K562 (cell line): Measurements from ENCODE around the gene NCOA1. TPM values are rescaled to one million over a fixed set of nuclear protein-coding genes. Genes with fewer than 3 reads are reported as not detected.
A peak's percentile ranks its signal among the peaks of the same experiment; 100 is the strongest.

ENCODE experiments used
- ATAC-seq: fragments of 200-7000 bp; cut with Tn5 transposase; 3 replicates; pipeline ENCODE4 v1.9.1; 2020; ENCODE audit warnings: moderate library complexity
- Bru-seq: library from RNA; stranded (reverse); fragments of 400-500 nt; gene quantifications from one replicate; lab custom pipeline; 2021; lab: Mats Ljungman, UMichigan
- BruChase-seq, 2 experiments: library from RNA; stranded (reverse); fragments of 400-500 nt; gene quantifications; one replicate each; lab custom pipeline; 2021; lab: Mats Ljungman, UMichigan
- BruUV-seq: library from RNA; stranded (reverse); fragments of 400-500 nt; replicated peaks from 2 replicates; lab custom pipeline; 2021; lab: Mats Ljungman, UMichigan
- CTCF ChIA-PET: fragments of 300-600 bp; formaldehyde crosslinking; extraction: SDS; loops from one replicate; lab custom pipeline; 2021; ENCODE audit warnings: low intra/inter-chr PET ratio; lab: Yijun Ruan, JAX
- POLR2A ChIA-PET: fragments of 300-600, 350-650 bp; sonication (Branson Sonifier 250); formaldehyde crosslinking; extraction: SDS; loops from one replicate; lab custom pipeline; 2021; ENCODE audit warnings: antibody characterized with exemption, inconsistent platforms; lab: Yijun Ruan, JAX
- DNase-seq, 4 experiments: peaks; one replicate each; pipeline versions ENCODE4 v3.0.0 to v3.0.0-alpha.2; 2011 to 2018; ENCODE audit warnings: low spot score in 3 of 4, mixed read lengths in 3 of 4; ENCODE audit errors: extremely low read depth in 1 of 4
- FAIRE-seq: peaks from 2 replicates; lab custom pipeline; 2011; peaks lifted over from hg19 to GRCh38; lab: Jason Lieb, UNC
- H2AFZ ChIP-seq: 2 replicates; pipeline ENCODE4 v1.6.0; 2011; ENCODE audit warnings: low read depth, low read length, control low read depth, inconsistent platforms
- H3K27ac ChIP-seq: fragments of 200-600 bp; 3 replicates; pipeline ENCODE4 v1.8.0; 2011; ENCODE audit warnings: low read depth, mild to moderate bottlenecking, control low read depth, inconsistent platforms, low read length, moderate library complexity, mixed read lengths; ENCODE audit errors: extremely low read depth
- H3K27me3 ChIP-seq, 2 experiments: fragments of 300-600 bp in 1 of 2; 2 replicates in 1 of 2; 3 replicates in 1 of 2; pipeline versions ENCODE4 v1.6.0 to v1.8.0; 2011; ENCODE audit warnings: inconsistent platforms in 2 of 2, low read length in 2 of 2, mild to moderate bottlenecking in 1 of 2, mixed read lengths in 1 of 2, moderate library complexity in 1 of 2; ENCODE audit not compliant: control insufficient read depth in 2 of 2, insufficient read depth in 2 of 2
- H3K36me3 ChIP-seq: fragments of 300-600 bp; 3 replicates; pipeline ENCODE4 v1.8.0; 2011; ENCODE audit warnings: mild to moderate bottlenecking, low read length, inconsistent platforms; ENCODE audit not compliant: control insufficient read depth, insufficient read depth
- H3K4me1 ChIP-seq, 2 experiments: fragments of 200-600 bp in 1 of 2; replicated peaks in 1 of 2; 2 replicates in 1 of 2; 3 replicates in 1 of 2; pipeline versions ENCODE4 v1.5.1 to v1.8.0; 2011; ENCODE audit warnings: inconsistent platforms in 2 of 2, low read length in 2 of 2, mild to moderate bottlenecking in 1 of 2, mixed read lengths in 1 of 2, moderate library complexity in 1 of 2; ENCODE audit not compliant: control insufficient read depth in 2 of 2, insufficient read depth in 2 of 2
- H3K4me2 ChIP-seq: 2 replicates; pipeline ENCODE4 v1.6.1; 2011; ENCODE audit warnings: low read length, control low read depth, inconsistent platforms, mixed read lengths; ENCODE audit not compliant: insufficient read depth
- H3K4me3 ChIP-seq: fragments of 200-600 bp; sonication (generic), shearing (Covaris generic); 2 replicates; pipeline ENCODE4 v1.5.1; 2016; ENCODE audit warnings: control low read depth, inconsistent platforms
- H3K79me2 ChIP-seq: fragments of 200-600 bp; 3 replicates; pipeline ENCODE4 v1.8.0; 2011; ENCODE audit warnings: low read length, inconsistent platforms; ENCODE audit not compliant: control insufficient read depth, insufficient read depth
- H3K9ac ChIP-seq, 2 experiments: 2 replicates each; pipeline versions ENCODE4 v1.6.0 to v1.6.1; 2011; ENCODE audit warnings: low read depth in 2 of 2, low read length in 2 of 2, control low read depth in 1 of 2, inconsistent platforms in 1 of 2, mild to moderate bottlenecking in 1 of 2, mixed read lengths in 1 of 2; ENCODE audit not compliant: insufficient read depth in 1 of 2
- H3K9me1 ChIP-seq: one replicate; pipeline ENCODE4 v1.6.0; 2011; ENCODE audit warnings: inconsistent platforms, mild to moderate bottlenecking, low read length, moderate library complexity; ENCODE audit not compliant: control insufficient read depth, insufficient read depth
- H3K9me3 ChIP-seq: replicated peaks from 2 replicates; pipeline ENCODE4 v1.5.1; 2011; ENCODE audit warnings: low read depth, low read length, inconsistent platforms; ENCODE audit not compliant: control insufficient read depth, insufficient read depth
- H4K20me1 ChIP-seq: replicated peaks from 2 replicates; pipeline ENCODE4 v1.6.1; 2011; ENCODE audit warnings: low read length, inconsistent platforms, mixed read lengths; ENCODE audit not compliant: control insufficient read depth, insufficient read depth
- CBX3 ChIP-seq, 2 experiments: IDR thresholded peaks; 1 replicate in 1 of 2; 2 replicates in 1 of 2; pipeline ENCODE4 v1.6.1; 2012; ENCODE audit warnings: inconsistent platforms in 2 of 2, low read length in 2 of 2, borderline replicate concordance in 1 of 2, control low read depth in 1 of 2
- HNRNPLL ChIP-seq: fragments of 200-400 bp; formaldehyde crosslinking; IDR thresholded peaks from 2 replicates; pipeline ENCODE4 v1.6.1; 2017; ENCODE audit warnings: low read length, low read depth, mild to moderate bottlenecking; ENCODE audit not compliant: poor library complexity, severe bottlenecking
- MCM5 ChIP-seq: fragments of 450-650 bp; IDR thresholded peaks from 2 replicates; pipeline ENCODE4 v1.6.1; 2016; ENCODE audit warnings: low read depth
- PHF21A ChIP-seq: fragments of 450-650 bp; IDR thresholded peaks from 2 replicates; pipeline ENCODE4 v1.6.1; 2017; ENCODE audit warnings: low read depth, borderline replicate concordance
- PRMT5 ChIP-seq: sonication (generic); formaldehyde crosslinking; IDR thresholded peaks from 2 replicates; pipeline ENCODE4 v1.5.0; 2020; ENCODE audit warnings: missing genetic modification reagents
- RAD51 ChIP-seq: fragments of 450-650 bp; IDR thresholded peaks from 2 replicates; pipeline ENCODE4 v1.7.1; 2016; ENCODE audit warnings: low read depth, mild to moderate bottlenecking, borderline replicate concordance
- ZFP91 ChIP-seq: sonication (generic); formaldehyde crosslinking; IDR thresholded peaks from 2 replicates; pipeline ENCODE4 v1.8.0; 2022; ENCODE audit warnings: mild to moderate bottlenecking, missing genetic modification reagents
- ZNF253 ChIP-seq: fragments of 250-450 bp; sonication (Bioruptor Pico); conservative IDR thresholded peaks from 2 replicates; pipeline ENCODE4 v1.6.1; 2021; ENCODE audit warnings: mild to moderate bottlenecking
- WGBS: fragments of 100-300 bp; shearing (Covaris generic); methylation state at CpG from one replicate; pipeline ENCODE4 v1.1.6; 2016; ENCODE audit warnings: low coverage, mixed read lengths; ENCODE audit not compliant: insufficient coverage; ENCODE audit errors: missing lambda C conversion rate; 5-methylcytosine and 5-hydroxymethylcytosine counted together
- in situ Hi-C: fragments of 300-500 bp; cut with MboI; formaldehyde crosslinking; loops from 4 replicates; pipeline ENCODE4 v1.15.0; 2018; ENCODE audit warnings: inconsistent platforms, mixed read lengths
- intact Hi-C: fragments of 100-400 bp; cut with micrococcal nuclease; formaldehyde crosslinking; loops from 2 replicates; pipeline ENCODE4 v1.14.2; 2022
- long read RNA-seq, 3 experiments: library from polyadenylated mRNA in 2 of 3; library from RNA in 1 of 3; unstranded in 2 of 3; stranded (forward) in 1 of 3; transcript quantifications; one replicate each; pipeline ENCODE4 v2.0.0, GENCODE V29; 2019 to 2022
- polyA minus RNA-seq, 3 experiments: library from RNA; depleted of rRNA, polyadenylated mRNA; stranded (reverse); fragments of >200 nt; gene quantifications; 2 replicates each; pipeline ENCODE4 v1.2.3, GENCODE V29; 2011
- polyA plus RNA-seq, 8 experiments: library from polyadenylated mRNA; depleted of rRNA in 4 of 8; stranded (reverse) in 5 of 8; unstranded in 3 of 8; fragments of >200 nt; fragmentation: Nextera tagmentation in 2 of 8; fragmentation: Illumina TruSeq in 1 of 8; extraction: Ambion mirVana in 2 of 8; extraction: Trizol in 1 of 8; gene quantifications; 2 replicates each; pipeline versions ENCODE4 v1.2.1 to v1.2.3, GENCODE V29; 2011 to 2014; ENCODE audit warnings: inconsistent platforms in 1 of 8, missing spikeins in 1 of 8
- total RNA-seq, 7 experiments: library from RNA; depleted of rRNA in 6 of 7; stranded (reverse); fragments of >200 nt in 6 of 7; fragmentation: Illumina TruSeq in 2 of 7; extraction: Trizol in 2 of 7; gene quantifications; 2 replicates each; pipeline versions ENCODE4 v1.2.1 to v1.2.3, GENCODE V29; 2011 to 2021; ENCODE audit warnings: low replicate concordance in 1 of 7
- TF ChIP-seq, protein P1 (sequence below): fragments of 450-650 bp; IDR thresholded peaks from 2 replicates; pipeline ENCODE4 v1.6.1; 2017; ENCODE audit warnings: antibody characterized with exemption, mild to moderate bottlenecking

Gene NCOA1
- 51.3 and 140 TPM in 2 replicates for total RNA-seq (2011; cell fraction: chromatin; rRNA removed; ENCODE audit: low replicate concordance)
- 21.5 and 31.2 TPM in 2 replicates for total RNA-seq (2011; cell fraction: nucleolus; rRNA removed)
- 55.1 and 80.0 TPM in 2 replicates for total RNA-seq (2011; cell fraction: nucleoplasm; rRNA removed)
- 8.3 and 12.2 TPM in 2 replicates for total RNA-seq (2014; rRNA removed)
- total RNA-seq (2014; rRNA removed; fragmentation: Illumina TruSeq; extraction: Trizol), result 19.4 and 20.3 TPM in 2 replicates
- total RNA-seq (2015; rRNA removed; fragmentation: Illumina TruSeq; extraction: Trizol), result 19.9 TPM in 2 replicates
- total RNA-seq (2021), result 16.2 and 17.0 TPM in 2 replicates
- polyA plus RNA-seq (2011; rRNA removed), result 22.2 and 25.7 TPM in 2 replicates
- 12.8 and 15.5 TPM in 2 replicates for polyA plus RNA-seq (2011; cell fraction: cytosol; rRNA removed)
- 23.6 and 27.1 TPM in 2 replicates for polyA plus RNA-seq (2011; cell fraction: nucleus; rRNA removed)
- 12.6 and 12.9 TPM in 2 replicates for polyA plus RNA-seq (2012)
- polyA plus RNA-seq (2014; fragmentation: Illumina TruSeq; extraction: Trizol), result 17.4 and 19.7 TPM in 2 replicates
- polyA plus RNA-seq (2014; fragmentation: Nextera tagmentation; extraction: Ambion mirVana), result 1 to 10 TPM; 4.9 to 6.2 TPM
- 9.4 and 10.8 TPM in 2 replicates for polyA plus RNA-seq (2014; rRNA removed)
- 67.5 and 67.7 TPM in 2 replicates for polyA minus RNA-seq (2011; rRNA and poly(A)+ RNA removed)
- 14.5 and 23.9 TPM in 2 replicates for polyA minus RNA-seq (2011; cell fraction: cytosol; rRNA and poly(A)+ RNA removed)
- polyA minus RNA-seq (2011; cell fraction: nucleus; rRNA and poly(A)+ RNA removed), result 40.3 and 55.5 TPM in 2 replicates
- percentile 73 among the genes with signal in this experiment for Bru-seq, nascent RNA
- BruChase-seq, experiment 1, labeled RNA remaining after a 2-hour chase, result percentile 80 among the genes with signal in this experiment
- BruChase-seq, experiment 2, labeled RNA remaining after a 6-hour chase, result percentile 78 among the genes with signal in this experiment
- long read RNA-seq, experiment 1, partial matches to known transcripts, result 11 of 27 reads
- long read RNA-seq, experiment 1, other reads (novel, unspliced or antisense), result 16 of 27 reads
- long read RNA-seq, experiment 2, partial matches to known transcripts, result 2 of 17 reads
- long read RNA-seq, experiment 2, other reads (novel, unspliced or antisense), result 15 of 17 reads
- long read RNA-seq, experiment 3, partial matches to known transcripts, result 3 of 4 reads
- long read RNA-seq, experiment 3, other reads (novel, unspliced or antisense), result 1 of 4 reads

DNA sequence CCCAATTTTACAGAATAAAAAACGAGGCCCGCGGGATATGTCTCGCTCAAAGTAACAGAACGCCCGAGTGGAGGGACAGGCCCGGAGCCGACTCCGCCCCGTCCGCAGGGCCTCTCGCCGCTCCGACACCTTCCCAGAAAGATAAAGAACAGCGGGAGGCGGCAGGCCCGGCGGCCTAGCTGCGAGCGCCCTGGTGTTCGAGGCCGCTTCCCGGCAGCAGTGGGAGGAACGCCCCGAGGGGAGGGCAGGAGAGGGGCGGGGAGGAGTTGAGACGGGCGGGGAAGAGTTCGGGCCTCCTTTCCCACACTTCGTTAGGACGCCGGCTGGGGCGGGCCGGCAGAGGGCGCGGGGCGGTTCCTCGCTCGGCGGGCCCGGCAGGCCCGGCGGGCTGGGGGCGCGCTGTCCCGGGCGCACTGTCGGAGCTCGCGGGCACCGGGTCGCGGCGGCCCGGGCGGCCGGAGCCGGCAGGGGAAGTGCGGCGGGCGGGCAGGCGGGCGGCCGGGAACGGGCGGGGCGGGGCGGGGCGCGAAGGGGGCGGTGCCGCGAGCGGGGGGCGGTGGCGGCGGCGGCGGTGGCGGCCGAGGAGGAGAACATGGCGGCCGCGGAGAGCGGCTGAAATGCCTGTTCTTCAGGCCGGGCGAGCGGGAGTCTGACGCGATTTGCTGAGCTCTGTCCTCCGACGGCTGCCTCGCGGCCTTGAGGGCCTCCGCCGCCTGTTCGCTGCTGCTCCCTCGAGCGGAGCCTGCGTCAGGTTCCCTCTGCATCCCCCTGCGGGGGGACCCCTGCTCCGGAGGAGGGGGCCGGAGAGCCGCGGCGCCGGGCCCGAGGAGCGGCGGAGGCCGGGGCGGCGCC, at the start of gene NCOA1:
TSS of gene NCOA1 (plus strand) at position 565 of the 852 bp plus-strand sequence. CDS start 167,424 bp downstream, outside the sequence.
- no peaks in the 10 kb centered on the region for H3K9me1 ChIP-seq
- DNase-seq, result peak; percentile 88 to 97 (median 92)
- peak within 1 kb of the TSS; percentile 71 to 97 for H3K9ac ChIP-seq
- ChIA-PET POLR2A (interaction anchor here (0.5 to 2.3 kb wide), 10 partner anchors 9 to 407 kb away, joined by 3 to 11 read pairs (median 3); no protein-coding TSS in a partner anchor), CTCF (interaction anchor here (0.7 kb wide), 1 partner anchor 254 kb away, joined by 3 read pairs; no protein-coding TSS in a partner anchor)
- H4K20me1 ChIP-seq, result peaks cover 6% of the 10 kb centered on the region
- no peaks in the 10 kb centered on the region for H3K36me3 ChIP-seq
- H3K4me3 ChIP-seq, result peak within 1 kb of the TSS; percentile 69
- intact Hi-C loops, result loop anchor here (2.0 to 5.0 kb wide), 4 partner anchors 34 to 336 kb away; partner anchors contain the start of genes CENPO and PTRHD1
- FAIRE-seq, result peak; percentile 85
- peaks cover 45% of the 10 kb centered on the region for H3K79me2 ChIP-seq
- in situ Hi-C loops, result loop anchor here (5.0 kb wide), 1 partner anchor 306 kb away; no protein-coding TSS in a partner anchor
- H3K4me2 ChIP-seq, result peak within 1 kb of the TSS; percentile 87
- WGBS, result 2% methylated on average over 50 of the region's 113 CpGs
- H3K9me3 ChIP-seq, result no peaks in the 10 kb centered on the region
- peak within 1 kb of the TSS; percentile 77 for H3K27ac ChIP-seq
- H3K27me3 ChIP-seq, result no peaks in the 10 kb centered on the region
- ATAC-seq, result peak; percentile 87
- BruUV-seq, result no TSS peak
- peaks cover 24 to 44% of the 10 kb centered on the region in 2 experiments for H3K4me1 ChIP-seq
- peak within 1 kb of the TSS; percentile 91 for H2AFZ ChIP-seq
- TF ChIP-seq CBX3 (IDR thresholded peaks at IDR 0.05; ENCODE audit: borderline replicate concordance in 1 of 2, low read length in 2 of 2) (peak in 1 of 2 experiments; percentile 29; a peak in 1 of 3 replicates), PHF21A (0 out of 2 replicates have a peak, but pooled peaks have one; percentile 23), PRMT5 (CRISPR knock-in tag) (no peak), RAD51 (0 out of 2 replicates have a peak, but pooled peaks have one; percentile 13), ZFP91 (CRISPR knock-in tag) (no peak), ZNF253 (CRISPR knock-in tag) (no peak), MCM5 (no peak), HNRNPLL (peak; percentile 50)
- TF ChIP-seq, protein P1, sequence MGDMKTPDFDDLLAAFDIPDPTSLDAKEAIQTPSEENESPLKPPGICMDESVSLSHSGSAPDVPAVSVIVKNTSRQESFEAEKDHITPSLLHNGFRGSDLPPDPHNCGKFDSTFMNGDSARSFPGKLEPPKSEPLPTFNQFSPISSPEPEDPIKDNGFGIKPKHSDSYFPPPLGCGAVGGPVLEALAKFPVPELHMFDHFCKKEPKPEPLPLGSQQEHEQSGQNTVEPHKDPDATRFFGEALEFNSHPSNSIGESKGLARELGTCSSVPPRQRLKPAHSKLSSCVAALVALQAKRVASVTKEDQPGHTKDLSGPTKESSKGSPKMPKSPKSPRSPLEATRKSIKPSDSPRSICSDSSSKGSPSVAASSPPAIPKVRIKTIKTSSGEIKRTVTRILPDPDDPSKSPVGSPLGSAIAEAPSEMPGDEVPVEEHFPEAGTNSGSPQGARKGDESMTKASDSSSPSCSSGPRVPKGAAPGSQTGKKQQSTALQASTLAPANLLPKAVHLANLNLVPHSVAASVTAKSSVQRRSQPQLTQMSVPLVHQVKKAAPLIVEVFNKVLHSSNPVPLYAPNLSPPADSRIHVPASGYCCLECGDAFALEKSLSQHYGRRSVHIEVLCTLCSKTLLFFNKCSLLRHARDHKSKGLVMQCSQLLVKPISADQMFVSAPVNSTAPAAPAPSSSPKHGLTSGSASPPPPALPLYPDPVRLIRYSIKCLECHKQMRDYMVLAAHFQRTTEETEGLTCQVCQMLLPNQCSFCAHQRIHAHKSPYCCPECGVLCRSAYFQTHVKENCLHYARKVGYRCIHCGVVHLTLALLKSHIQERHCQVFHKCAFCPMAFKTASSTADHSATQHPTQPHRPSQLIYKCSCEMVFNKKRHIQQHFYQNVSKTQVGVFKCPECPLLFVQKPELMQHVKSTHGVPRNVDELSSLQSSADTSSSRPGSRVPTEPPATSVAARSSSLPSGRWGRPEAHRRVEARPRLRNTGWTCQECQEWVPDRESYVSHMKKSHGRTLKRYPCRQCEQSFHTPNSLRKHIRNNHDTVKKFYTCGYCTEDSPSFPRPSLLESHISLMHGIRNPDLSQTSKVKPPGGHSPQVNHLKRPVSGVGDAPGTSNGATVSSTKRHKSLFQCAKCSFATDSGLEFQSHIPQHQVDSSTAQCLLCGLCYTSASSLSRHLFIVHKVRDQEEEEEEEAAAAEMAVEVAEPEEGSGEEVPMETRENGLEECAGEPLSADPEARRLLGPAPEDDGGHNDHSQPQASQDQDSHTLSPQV, result no peak
